Uterine smooth muscle cell (primary cell): Measurements from ENCODE around the gene RNF25. TPM values are rescaled to one million over a fixed set of nuclear protein-coding genes. Genes with fewer than 3 reads are reported as not detected.

ENCODE experiments used
- total RNA-seq: library from RNA; depleted of rRNA; stranded (reverse); fragments of >200 nt; gene quantifications from 2 replicates; pipeline ENCODE4 v1.2.3, GENCODE V29; 2014

Gene RNF25
- total RNA-seq: 22.5 and 31.2 TPM in 2 replicates

GRCh38 chr2:218671654-218672566 lies at the start of gene RNF25, which contains the start of gene STK36:
Gene RNF25 (minus strand): TSS chr2:218672002. CDS start chr2:218671970, 32 bp downstream.
Gene STK36 (plus strand): TSS chr2:218672086. CDS start chr2:218672830, 744 bp downstream.

GRCh38 chr2:218710687-218711549 lies 39.1 kb upstream of the RNF25 start, which contains the start of gene TTLL4:
Gene TTLL4 (plus strand): TSS chr2:218710835. CDS start chr2:218737677, 26,842 bp downstream.

GRCh38 chr2:218659258-218659987 lies 12.4 kb downstream of the RNF25 start, which contains the start of the genes BCS1L and ZNF142:
Gene BCS1L (plus strand): TSS chr2:218659683. CDS start chr2:218660988, 1,305 bp downstream.
Gene ZNF142 (minus strand): TSS chr2:218659623. CDS start chr2:218656429, 3,194 bp downstream.

Other genes starting within 250 kb of the RNF25 start
- 10.1 and 11.6 TPM in 2 replicates for gene USP37, start 103.7 kb downstream of the RNF25 start, total RNA-seq
- gene CNOT9, start 103.2 kb downstream of the RNF25 start, total RNA-seq: 38.1 and 69.2 TPM in 2 replicates
- 2.1 and 2.6 TPM in 2 replicates for gene PLCD4, start 64.1 kb downstream of the RNF25 start, total RNA-seq
- 8.5 and 9.7 TPM in 2 replicates for gene ZNF142, start 12.4 kb downstream of the RNF25 start, total RNA-seq
- gene BCS1L, start 12.3 kb downstream of the RNF25 start, total RNA-seq: 36.5 and 49.9 TPM in 2 replicates
- gene STK36, start 84 bp upstream of the RNF25 start, total RNA-seq: 24.9 and 37.0 TPM in 2 replicates
- 7.1 and 9.0 TPM in 2 replicates for gene TTLL4, start 38.8 kb upstream of the RNF25 start, total RNA-seq
- 12.7 and 25.1 TPM in 2 replicates for gene CYP27A1, start 110.1 kb upstream of the RNF25 start, total RNA-seq
- not detected in 2 replicates for gene PRKAG3, start 159.8 kb upstream of the RNF25 start, total RNA-seq
- gene WNT6, start 187.8 kb upstream of the RNF25 start, total RNA-seq: not detected in 2 replicates
- gene WNT10A, start 208.8 kb upstream of the RNF25 start, total RNA-seq: not detected in 2 replicates